Hepatocyte (in vitro differentiated cells): ENCODE results near the gene ADAM12.

Experiments
- CTCF ChIP-seq: fragments of 200-600 bp; sonication (generic); IDR thresholded peaks from 2 replicates; pipeline ENCODE4 v1.5.1; 2016; ENCODE audit warnings: antibody characterized with exemption, mild to moderate bottlenecking; ENCODE audit not compliant: poor library complexity
- EZH2 ChIP-seq: fragments of 200-600 bp; sonication (generic); IDR thresholded peaks from 2 replicates; pipeline ENCODE4 v1.6.1; 2016; ENCODE audit warnings: antibody characterized with exemption, mild to moderate bottlenecking, borderline replicate concordance
- EZH2phosphoT487 ChIP-seq: fragments of 200-600 bp; sonication (generic); IDR thresholded peaks from one replicate; pipeline ENCODE4 v1.6.1; 2018; ENCODE audit warnings: antibody characterized with exemption, mild to moderate bottlenecking, low read depth, moderate library complexity; ENCODE audit not compliant: unreplicated experiment, severe bottlenecking

DNA sequence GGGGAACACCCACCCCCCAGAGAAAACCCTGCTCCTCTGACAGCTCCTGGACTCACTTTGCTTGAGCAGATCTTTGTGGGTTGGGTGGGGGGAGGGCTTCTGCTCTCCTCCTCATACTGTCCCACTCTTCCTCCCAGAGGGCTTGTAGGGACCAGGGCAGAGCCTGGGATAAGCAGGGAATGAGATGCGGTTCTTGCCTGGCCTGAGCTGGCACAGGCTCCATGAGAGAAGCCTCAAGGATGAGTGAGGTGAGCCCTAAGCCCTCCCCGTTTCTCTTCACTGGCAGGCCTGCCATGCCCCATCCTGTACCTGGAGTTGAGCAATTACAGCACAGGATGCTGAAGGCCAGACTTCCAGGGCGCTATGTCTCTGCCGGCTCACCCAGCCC, 134.7 kb downstream of the ADAM12 start:
- TF ChIP-seq CTCF: no peak
- TF ChIP-seq EZH2: no peak
- no peak for TF ChIP-seq EZH2phosphoT487
